Smooth muscle cell (in vitro differentiated cells): Measurements from ENCODE around the gene GLIS2. TPM values are rescaled to one million over a fixed set of nuclear protein-coding genes. Genes with fewer than 3 reads are reported as not detected.

Source experiments
- DNase-seq: peaks from one replicate; lab custom pipeline; 2025; ENCODE audit not compliant: unreplicated experiment; lab: John Stamatoyannopoulos, UW
- H2AFZ ChIP-seq: fragments of 200-600 bp; sonication (generic); 2 replicates; pipeline ENCODE4 v1.6.0; 2016; ENCODE audit warnings: antibody characterized with exemption, low read depth, mild to moderate bottlenecking
- H3F3A ChIP-seq: fragments of 200-600 bp; sonication (generic); 2 replicates; pipeline ENCODE4 v1.6.0; 2017; ENCODE audit warnings: antibody characterized with exemption, low read depth
- H3K27ac ChIP-seq: fragments of 200-600 bp; sonication (generic); 2 replicates; pipeline ENCODE4 v1.5.1; 2016; ENCODE audit warnings: low read depth, mild to moderate bottlenecking
- H3K27me3 ChIP-seq: fragments of 200-600 bp; sonication (generic); 2 replicates; pipeline ENCODE4 v1.6.1; 2016; ENCODE audit warnings: low read depth, mild to moderate bottlenecking
- H3K36me3 ChIP-seq: fragments of 200-600 bp; sonication (generic); 2 replicates; pipeline ENCODE4 v1.5.1; 2016; ENCODE audit warnings: low read depth
- H3K4me1 ChIP-seq: fragments of 200-600 bp; sonication (generic); 2 replicates; pipeline ENCODE4 v1.5.1; 2016; ENCODE audit warnings: low read depth
- H3K4me2 ChIP-seq: fragments of 200-600 bp; sonication (generic); 2 replicates; pipeline ENCODE4 v1.6.0; 2016; ENCODE audit warnings: mild to moderate bottlenecking
- H3K4me3 ChIP-seq: fragments of 200-600 bp; sonication (generic); 2 replicates; pipeline ENCODE4 v1.5.1; 2016; ENCODE audit warnings: mild to moderate bottlenecking
- H3K79me2 ChIP-seq: fragments of 200-600 bp; sonication (generic); 2 replicates; pipeline ENCODE4 v1.6.0; 2016; ENCODE audit warnings: low read depth, mild to moderate bottlenecking
- H3K9ac ChIP-seq: fragments of 200-600 bp; sonication (generic); 2 replicates; pipeline ENCODE4 v1.6.0; 2016; ENCODE audit warnings: low read depth
- H3K9me3 ChIP-seq: fragments of 200-600 bp; sonication (generic); replicated peaks from 2 replicates; pipeline ENCODE4 v1.5.1; 2016; ENCODE audit warnings: low read depth
- H4K20me1 ChIP-seq: fragments of 200-600 bp; sonication (generic); 2 replicates; pipeline ENCODE4 v1.6.0; 2016; ENCODE audit warnings: low read depth
- WGBS: methylation state at CpG from one replicate; pipeline ENCODE4 v1.1.7; 2016; ENCODE audit warnings: low lambda C conversion rate; 5-methylcytosine and 5-hydroxymethylcytosine counted together
- polyA plus RNA-seq: library from polyadenylated mRNA; unstranded; fragments of >200 nt; fragmentation: Nextera tagmentation; extraction: Ambion mirVana; gene quantifications from 2 replicates; pipeline ENCODE4 v1.2.1, GENCODE V29; 2016
- total RNA-seq: library from RNA; depleted of rRNA; stranded (reverse); fragments of >200 nt; gene quantifications from 2 replicates; pipeline ENCODE4 v1.2.3, GENCODE V29; 2014
- TF ChIP-seq, protein P1 (sequence below): fragments of 200-600 bp; sonication (generic); IDR thresholded peaks from 2 replicates; pipeline ENCODE4 v1.5.1; 2017; ENCODE audit warnings: borderline replicate concordance, mild to moderate bottlenecking, antibody characterized with exemption; ENCODE audit not compliant: insufficient read depth, poor library complexity, severe bottlenecking

GLIS2 gene
- total and polyA plus RNA-seq, 2 experiments from 2014 or later: 2.8 to 9.2 TPM

DNA sequence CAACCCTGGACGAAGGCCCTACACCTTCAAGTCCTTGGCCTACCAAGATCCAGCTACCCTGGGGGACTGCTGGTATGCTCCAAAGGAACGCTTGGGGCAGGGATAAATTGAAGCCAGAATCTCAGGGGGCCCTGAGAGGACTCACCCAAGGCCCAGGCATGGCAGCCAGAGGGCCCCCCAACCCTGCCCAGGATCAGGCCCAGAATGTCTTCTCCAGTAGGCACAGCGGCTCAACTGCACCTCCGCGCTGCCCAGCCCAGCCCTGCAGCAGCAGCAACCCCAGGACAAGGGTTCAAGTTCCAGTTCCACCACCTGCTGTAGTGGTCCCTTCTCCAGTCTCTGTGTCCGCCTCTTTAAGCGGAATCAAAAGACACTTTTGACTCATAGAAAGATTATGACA, 45.3 kb upstream of the GLIS2 start:
- peak overlapping the region; percentile 69 for H3K4me3 ChIP-seq
- H4K20me1 ChIP-seq: no peaks in the 10 kb centered on the region
- TF ChIP-seq, protein P1, sequence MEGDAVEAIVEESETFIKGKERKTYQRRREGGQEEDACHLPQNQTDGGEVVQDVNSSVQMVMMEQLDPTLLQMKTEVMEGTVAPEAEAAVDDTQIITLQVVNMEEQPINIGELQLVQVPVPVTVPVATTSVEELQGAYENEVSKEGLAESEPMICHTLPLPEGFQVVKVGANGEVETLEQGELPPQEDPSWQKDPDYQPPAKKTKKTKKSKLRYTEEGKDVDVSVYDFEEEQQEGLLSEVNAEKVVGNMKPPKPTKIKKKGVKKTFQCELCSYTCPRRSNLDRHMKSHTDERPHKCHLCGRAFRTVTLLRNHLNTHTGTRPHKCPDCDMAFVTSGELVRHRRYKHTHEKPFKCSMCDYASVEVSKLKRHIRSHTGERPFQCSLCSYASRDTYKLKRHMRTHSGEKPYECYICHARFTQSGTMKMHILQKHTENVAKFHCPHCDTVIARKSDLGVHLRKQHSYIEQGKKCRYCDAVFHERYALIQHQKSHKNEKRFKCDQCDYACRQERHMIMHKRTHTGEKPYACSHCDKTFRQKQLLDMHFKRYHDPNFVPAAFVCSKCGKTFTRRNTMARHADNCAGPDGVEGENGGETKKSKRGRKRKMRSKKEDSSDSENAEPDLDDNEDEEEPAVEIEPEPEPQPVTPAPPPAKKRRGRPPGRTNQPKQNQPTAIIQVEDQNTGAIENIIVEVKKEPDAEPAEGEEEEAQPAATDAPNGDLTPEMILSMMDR: no peak
- H3K4me2 ChIP-seq: peak overlapping the region; percentile 97
- 90% methylated on average over 7 of the region's 7 CpGs for WGBS
- H3F3A ChIP-seq: peaks cover 7% of the 10 kb centered on the region
- H3K4me1 ChIP-seq: peaks cover 7% of the 10 kb centered on the region
- no peak overlapping the region for H2AFZ ChIP-seq
- no peak overlapping the region for H3K27ac ChIP-seq
- DNase-seq: no peak
- no peak overlapping the region for H3K9ac ChIP-seq
- H3K27me3 ChIP-seq: no peaks in the 10 kb centered on the region
- no peaks in the 10 kb centered on the region for H3K36me3 ChIP-seq
- H3K79me2 ChIP-seq: peaks cover 28% of the 10 kb centered on the region
- no peaks in the 10 kb centered on the region for H3K9me3 ChIP-seq

DNA sequence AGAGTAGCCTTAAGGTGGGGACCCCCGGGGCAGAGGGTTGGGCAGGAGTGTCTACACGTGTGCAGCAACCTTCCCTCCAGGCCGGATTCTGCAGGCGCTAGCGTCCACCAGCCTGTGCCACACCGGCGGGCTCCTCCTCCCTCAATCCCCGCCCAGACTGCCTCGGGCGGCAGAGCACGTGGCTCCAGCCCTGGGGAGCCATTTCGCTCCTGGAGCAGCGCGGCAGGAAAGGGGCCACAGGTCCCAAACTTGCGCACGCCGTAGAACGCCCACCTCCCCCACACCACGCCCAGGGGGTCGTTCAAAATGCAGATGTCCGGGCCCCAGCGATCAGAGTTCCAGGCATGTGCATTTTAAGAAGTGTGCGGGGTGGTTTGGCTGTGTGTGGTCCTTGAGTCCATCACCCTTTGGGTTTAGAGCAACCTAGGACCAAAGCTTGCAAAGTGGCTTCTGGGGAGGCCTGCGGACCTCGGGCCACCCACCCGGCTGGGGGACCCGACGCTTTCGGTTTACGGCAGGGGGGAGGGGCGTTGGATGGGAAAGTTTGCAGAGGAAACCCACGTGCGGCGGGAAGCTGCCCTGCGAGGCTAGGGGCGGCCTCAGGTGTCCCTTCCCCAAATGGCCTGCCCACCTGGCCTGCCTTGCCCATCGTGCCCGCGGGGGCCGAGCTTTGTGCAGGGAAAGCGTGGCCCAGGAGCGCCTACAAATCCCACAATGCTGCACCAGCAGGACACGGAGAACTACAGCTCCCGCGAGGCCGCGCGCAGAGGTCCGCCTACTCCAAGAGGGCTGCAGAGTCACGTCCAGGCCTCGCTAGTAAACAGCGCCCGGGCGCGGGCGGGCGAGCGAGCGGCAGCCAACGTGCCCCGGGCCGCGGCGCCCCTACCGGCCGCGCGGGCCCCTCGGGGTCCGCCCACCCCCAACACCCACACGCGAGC, 44.4 kb upstream of the GLIS2 start:
- TF ChIP-seq, protein P1: no peak
- WGBS: 2% methylated on average over 52 of the region's 72 CpGs

DNA sequence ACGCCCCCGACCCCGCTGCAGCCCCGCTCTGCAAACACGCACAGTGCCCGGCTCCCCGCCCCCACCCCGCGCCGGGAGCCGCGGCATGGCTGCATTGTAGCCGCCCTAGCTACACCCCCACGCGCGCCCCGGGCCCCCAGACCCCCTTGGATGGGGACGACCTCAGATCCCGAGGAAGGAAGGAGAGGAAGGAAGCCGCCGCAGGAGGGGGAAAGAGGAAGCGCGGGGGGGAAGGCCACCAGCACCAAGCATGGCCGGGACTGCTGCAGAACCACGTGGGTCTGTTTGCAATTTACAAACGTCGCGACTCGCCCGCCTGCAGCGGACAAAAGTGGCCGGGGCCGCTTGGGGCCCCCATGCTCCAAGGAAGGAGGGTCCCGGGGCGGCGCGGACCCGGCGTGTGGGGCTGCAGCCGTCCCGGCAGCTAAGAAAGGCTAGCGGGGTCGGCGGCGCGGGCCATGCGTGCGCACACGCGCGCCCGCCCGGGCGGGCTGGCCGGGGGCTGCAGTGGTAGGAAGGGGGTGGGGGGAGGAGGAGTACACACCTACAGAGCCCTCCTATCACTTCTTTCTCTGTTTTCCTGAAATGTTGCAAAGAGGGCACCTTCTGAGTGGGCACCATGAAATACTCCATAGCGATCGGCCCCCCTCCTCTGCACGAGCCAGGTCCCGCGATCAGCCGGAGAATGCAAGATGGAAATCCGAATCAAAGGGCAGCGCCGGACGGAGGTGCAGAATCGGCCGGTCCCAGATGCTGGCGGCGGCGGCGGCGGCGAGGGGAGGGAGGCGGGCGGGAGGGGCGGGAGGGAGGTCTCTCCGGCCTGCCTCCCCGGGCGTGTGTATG, 43.5 kb upstream of the GLIS2 start:
- Histone ChIP-seq H3K9me3 (no peaks in the 10 kb centered on the region), H3K9ac (no peak overlapping the region), H4K20me1 (no peaks in the 10 kb centered on the region), H3F3A (peaks cover 7% of the 10 kb centered on the region), H3K4me3 (peak overlapping the region; percentile 69), H3K27me3 (no peaks in the 10 kb centered on the region), H2AFZ (peak overlapping the region; percentile 72), H3K4me1 (peaks cover 7% of the 10 kb centered on the region), H3K4me2 (peak overlapping the region; percentile 97), H3K79me2 (peaks cover 28% of the 10 kb centered on the region), H3K27ac (no peak overlapping the region), H3K36me3 (no peaks in the 10 kb centered on the region)
- TF ChIP-seq, protein P1: peak; percentile 6
- under 1% methylated on average over 47 of the region's 79 CpGs for WGBS
- DNase-seq: peak; percentile 51

More for the DNA sequence above, 44.4 kb upstream of the GLIS2 start:
- Histone ChIP-seq H3K4me1 (peaks cover 7% of the 10 kb centered on the region), H3K4me2 (peak overlapping the region; percentile 97), H3K36me3 (no peaks in the 10 kb centered on the region), H3K9me3 (no peaks in the 10 kb centered on the region), H3K27me3 (no peaks in the 10 kb centered on the region), H3F3A (peaks cover 7% of the 10 kb centered on the region), H2AFZ (peak overlapping the region; percentile 2), H3K79me2 (peaks cover 28% of the 10 kb centered on the region), H3K9ac (peak overlapping the region; percentile 53), H4K20me1 (no peaks in the 10 kb centered on the region), H3K27ac (peak overlapping the region; percentile 59), H3K4me3 (peak overlapping the region; percentile 69)
- DNase-seq: peak; percentile 58
